Renal cortex interstitium (tissue), 11 donors: ENCODE data around the gene MAN1A1. TPM values are rescaled to one million over a fixed set of nuclear protein-coding genes. Genes with fewer than 3 reads are reported as not detected.
A peak's percentile ranks its signal among the peaks of the same experiment; 100 is the strongest.

Source experiments
- DNase-seq, 11 donors: peaks; one replicate each; pipeline ENCODE4 v3.0.0-alpha.2; 2013; ENCODE audit warnings: low read depth in 9 of 11, low spot score in 4 of 11; ENCODE audit errors: extremely low read depth in 1 of 11
- polyA plus RNA-seq, 3 donors: library from polyadenylated mRNA; unstranded; fragments of 120-200 nt; gene quantifications; one replicate each; pipeline ENCODE4 v1.2.1, GENCODE V29; 2013; ENCODE audit not compliant: insufficient read length in 3 of 3

MAN1A1 gene
- polyA plus RNA-seq, 3 donors, result 78.0 to 94.4 (median 93.6) TPM

DNA sequence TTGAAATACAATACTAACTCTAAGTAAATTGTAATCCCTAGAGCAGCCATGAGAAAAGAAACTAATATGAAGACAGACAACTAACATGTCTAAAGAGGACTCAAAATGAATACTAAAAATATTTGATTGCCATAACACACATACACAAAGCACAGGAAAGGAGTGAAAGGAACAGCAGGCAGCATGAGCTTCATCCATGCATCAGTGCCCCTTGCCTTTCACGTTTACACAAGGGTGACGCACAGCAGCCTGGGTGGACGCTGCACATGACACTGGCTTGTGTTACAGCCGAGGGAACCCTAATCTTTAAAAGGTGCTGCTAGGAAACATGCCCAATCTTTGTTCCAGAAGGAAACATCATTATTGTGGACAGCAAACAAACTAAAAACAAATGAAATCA, 123.5 kb downstream of the MAN1A1 start:
- DNase-seq, result no peak

DNA sequence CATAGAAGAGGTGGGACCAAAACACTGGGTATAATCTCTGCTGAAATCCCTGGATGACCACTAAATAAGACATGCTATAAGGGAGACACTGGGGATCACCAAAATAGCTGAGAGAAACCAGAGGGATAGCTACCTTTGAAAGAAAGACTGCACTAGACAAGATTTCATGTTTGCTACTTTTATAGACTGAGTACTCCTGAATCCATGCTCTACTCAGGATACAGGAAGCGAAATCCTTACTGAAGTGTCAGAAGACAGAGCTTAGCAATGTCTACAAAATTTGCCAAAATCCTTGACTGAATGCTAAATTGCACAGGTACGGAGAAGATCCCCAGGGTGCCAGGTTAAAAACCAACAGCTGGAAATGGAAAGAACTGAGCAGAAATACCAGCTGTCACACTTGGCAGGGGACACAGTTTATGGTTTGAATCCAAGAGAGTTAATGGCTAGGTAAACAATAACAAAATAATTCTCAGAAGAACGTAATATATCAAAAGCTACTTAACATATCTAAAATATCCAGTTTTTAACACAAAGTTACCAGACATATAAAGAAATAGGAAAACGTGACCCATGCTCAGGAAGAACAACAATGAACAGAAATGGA, 125.4 kb downstream of the MAN1A1 start:
- DNase-seq, result no peak

DNA sequence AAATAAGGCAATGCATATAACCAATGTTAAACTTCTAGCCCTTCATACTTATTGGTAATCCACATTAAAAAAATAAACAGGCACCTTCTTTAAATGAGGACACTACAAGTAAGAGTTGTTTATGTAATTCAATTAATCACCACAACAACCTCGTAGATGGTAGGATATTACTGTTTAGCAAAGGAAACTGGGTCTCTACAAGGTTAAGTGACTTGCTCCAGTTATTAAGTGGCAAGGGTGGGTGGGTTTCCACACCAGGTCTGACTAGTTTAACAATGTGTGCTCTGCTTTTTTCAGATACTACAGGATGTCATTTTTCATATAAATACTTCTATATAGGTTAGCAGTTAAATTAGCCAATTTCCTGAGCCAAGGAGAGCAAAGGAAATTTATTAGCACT, 129.1 kb downstream of the MAN1A1 start:
- DNase-seq, result no peak

DNA sequence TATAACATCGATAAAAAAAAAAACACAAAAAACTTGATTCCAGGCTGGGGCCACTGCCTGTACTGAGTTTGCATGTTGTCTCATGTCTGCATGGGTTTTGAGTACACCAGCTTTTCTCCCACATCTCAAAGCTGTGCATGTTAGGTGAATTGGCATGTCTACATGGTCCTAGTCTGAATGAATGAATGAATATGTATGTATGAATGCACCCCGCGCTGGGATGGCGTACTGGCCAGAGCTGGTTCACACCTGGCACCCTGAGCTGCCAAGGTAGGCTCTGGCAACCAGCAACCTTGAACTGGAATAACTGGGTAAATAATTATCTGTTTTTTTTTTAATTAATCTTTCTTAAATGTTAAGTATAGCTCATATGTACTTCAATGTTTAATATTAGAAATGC, 131.0 kb downstream of the MAN1A1 start:
- no peak for DNase-seq

DNA sequence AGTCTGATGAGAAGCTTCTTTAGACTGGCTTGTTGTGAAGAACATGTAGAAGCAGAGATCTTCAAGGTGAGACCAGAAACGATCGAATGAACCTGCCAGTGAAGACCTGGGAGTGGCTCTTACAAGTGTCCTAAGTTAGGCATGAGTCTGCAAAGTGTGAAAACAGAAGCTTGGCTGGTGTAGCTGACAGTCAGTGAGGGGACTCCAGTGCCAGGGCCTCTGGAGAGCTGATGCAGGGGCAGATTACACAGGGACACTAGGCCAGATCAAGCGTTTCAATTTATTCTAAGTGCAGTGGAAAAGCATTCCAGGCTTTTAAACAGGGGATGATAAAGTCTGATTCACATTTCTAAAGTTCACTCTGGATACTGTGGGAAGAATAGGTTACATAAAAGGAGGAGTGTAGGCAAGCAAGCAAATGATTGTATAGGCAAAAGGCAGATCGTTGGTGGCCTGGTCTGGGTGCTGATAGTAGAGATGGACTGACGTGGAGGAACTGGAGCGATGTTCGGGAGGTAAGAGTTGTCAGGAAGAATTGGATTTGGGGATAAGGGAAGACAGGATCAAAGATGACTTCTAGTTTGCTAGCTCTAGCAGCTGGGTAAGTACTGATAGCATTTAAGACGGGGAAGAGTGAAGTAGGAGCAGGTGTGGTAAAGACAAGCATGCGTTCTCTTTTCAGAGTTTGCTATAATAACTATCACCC, 133.5 kb downstream of the MAN1A1 start:
- no peak for DNase-seq

DNA sequence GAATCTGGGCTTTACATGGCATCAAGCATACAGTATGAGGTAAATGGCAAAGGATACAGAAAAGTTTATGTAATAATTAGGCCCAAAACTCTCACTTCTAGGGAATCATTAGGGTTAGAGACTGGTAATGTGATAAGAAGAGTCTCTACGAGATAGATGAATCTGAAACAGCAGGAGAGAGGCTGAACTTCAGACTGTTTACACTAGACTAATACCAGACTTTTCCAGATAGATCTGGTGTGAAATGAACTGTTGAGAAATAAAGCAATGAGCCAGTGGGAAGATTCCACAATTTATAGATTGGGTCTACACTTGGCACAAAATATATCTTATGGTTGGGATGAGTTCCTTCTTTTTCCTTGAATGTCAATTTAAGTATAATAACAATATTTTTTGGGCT, 134.3 kb downstream of the MAN1A1 start:
- no peak for DNase-seq

DNA sequence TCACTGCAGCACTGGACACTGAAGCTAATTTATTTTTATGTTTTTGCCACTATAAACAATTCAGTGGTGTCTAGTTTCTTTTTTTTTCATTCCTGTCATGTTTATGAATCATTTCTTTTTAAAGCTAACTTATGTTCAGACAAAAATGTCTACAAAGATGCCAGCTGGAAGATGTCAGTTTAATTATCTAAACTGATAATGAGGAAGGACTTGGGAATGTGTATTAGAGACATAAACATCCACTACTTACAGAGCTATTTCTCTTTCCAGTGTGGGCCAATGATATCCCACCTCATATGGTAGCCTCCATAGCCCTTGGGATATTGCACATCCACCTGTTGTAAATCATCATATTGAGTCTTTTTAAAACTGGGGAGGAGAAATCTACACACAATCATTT, 139.0 kb downstream of the MAN1A1 start:
- peak in 8 of 11 donors; percentile 13 to 69 (median 25) for DNase-seq

DNA sequence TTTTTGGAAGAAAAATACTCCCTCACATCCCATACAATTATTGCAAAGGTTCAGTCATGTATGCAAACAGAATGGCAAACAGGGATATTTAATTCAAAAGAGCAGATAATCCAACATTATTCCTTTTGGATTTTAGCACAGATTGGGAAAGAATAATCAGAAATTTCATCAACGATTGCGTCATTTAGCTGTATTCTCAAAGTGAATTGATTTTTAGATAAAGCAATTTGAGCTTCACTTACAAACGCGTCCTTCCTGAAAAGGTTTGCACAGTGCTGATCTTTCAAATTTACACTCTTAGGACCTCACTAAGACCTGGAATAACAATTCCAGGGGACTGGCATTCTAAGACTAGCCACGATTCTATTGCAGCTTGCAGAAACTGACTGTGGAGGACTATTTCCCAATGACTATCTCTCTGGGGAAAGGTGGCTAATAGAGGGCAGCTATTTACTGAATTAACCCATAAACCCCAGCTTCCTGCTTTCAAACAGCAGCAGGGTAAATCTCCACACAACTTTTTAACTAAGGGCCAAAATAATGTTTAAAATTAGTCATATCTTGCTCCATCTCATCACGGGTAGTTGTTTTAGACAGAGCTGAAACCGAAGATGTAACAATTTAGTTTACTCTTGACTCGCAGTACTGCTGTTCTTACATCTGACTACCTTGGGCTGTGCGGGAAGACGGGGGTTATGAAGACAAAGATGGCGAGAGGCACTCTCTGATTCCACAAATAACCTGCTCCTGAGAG, 139.9 kb downstream of the MAN1A1 start:
- no peak for DNase-seq

DNA sequence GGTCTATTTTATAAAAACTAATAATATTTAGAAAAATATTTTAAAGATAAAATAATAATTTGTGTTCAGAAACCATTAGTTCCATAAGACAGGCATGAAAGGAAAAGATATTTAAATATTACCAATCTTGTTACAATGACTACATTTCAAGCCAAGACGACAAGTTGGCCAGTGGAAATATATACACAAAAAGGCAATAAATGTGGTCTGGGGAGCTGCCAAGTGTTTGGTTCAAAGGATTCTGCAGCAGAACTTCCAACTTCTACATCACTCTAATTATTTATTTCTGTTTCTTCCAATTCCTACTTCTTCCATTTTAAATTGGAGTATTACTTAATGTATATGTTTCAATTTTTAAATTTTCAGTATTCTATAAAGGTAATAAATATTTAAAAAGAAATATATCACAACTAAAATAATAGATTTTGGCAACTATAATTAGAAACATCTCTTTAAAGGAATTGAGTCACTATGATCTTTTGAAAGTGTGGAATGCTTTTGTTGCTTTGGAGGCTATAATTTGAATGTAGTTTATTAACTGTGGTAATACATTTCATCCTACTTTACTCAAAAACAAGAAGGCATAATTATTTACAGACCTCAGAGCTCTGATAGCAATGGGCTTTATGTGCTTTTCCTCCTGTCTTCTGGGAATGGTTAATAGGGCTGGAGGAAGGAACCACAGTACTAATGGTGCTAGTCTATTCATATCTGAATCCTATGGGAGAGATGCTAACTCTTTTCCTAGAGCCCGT, 141.4 kb downstream of the MAN1A1 start:
- DNase-seq, result peak in 3 of 11 donors; percentile 12 to 21 (median 20)

DNA sequence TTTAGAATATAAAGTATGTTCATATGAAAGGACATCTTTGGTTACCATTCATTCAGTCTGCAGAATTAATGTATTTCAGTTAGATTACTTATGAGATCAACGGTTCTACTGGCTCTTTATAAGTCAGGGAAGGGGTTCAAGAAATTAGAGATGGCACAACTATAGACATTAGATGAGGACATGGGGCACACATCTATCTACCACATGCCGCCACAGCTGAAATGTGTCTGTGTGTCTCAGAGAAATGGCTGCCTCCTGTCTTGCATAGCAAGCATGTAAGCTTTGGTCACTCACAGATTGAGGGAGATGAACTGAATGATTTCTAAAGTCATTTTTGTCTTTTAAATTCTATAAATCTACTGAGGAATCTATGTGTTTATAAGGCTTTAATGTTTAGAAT, 142.2 kb downstream of the MAN1A1 start:
- DNase-seq, result no peak

DNA sequence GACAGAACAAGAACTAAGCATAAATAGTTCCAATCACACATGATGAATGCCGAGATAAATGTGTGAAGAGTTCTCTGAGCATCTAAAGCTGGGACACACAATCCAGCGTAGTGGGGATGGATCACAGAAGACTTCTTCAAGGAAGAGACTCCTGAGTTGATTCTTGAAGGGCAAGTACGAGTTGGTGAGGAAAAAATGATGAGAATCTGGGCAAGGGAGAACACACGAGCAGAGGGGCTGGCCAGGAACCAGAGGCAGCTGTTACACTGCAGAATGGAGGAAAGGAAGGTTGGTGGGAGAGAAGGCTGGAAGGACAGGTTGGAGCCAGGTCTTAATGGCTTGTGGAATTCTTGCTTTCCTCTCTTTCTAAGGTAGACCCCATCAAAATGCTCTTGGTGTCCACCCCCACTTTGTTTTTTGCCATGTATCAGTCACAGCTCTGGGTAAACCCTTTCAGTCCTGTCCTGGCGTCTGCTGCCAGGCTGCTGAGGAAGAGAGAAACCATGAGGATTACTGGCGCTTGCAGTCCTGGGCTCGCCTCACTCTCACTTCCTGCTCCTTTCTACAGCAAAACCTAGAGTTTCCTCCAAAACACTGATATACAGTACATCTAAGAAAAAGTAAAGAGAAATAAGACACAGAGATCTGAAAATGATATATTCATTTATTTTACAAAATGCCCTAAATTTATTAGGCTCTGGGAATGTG, 143.5 kb downstream of the MAN1A1 start:
- no peak for DNase-seq

DNA sequence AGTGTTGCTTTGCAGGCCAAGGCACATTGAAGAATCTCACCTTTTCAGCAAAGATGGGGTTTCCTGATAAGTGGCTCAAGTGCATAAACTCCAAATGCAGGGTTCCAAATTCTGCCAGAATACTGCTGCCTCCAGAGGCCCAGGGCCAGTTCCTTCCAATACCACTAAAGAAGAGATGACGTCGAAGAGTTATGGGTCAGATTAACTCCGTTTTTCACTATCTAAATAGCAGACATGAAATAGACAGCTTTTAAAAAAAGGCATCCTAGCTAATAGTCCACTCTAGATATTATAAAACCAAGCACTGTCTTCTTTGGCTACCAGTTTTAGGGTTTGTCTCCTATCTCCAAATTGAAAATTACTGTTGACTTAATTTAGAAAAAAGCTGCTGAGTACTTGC, 144.8 kb downstream of the MAN1A1 start:
- no peak for DNase-seq

DNA sequence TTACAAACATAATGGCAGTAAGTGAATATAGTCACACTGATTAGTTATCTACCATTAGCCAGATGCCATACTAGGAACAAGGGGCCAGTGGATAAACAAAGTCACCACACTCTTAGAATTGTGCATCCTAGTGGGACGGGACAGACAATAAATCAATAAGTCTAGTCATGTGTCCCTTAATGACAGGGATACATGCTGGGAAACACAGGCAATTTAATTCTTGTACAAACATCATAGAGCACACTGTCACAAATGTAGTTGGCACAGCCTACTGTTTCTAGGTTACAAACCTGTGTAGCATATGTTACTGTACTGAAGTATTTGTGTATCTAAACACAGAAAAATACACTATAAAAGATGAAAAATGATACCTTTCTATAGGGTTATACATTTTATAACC, 148.1 kb downstream of the MAN1A1 start:
- no peak for DNase-seq

DNA sequence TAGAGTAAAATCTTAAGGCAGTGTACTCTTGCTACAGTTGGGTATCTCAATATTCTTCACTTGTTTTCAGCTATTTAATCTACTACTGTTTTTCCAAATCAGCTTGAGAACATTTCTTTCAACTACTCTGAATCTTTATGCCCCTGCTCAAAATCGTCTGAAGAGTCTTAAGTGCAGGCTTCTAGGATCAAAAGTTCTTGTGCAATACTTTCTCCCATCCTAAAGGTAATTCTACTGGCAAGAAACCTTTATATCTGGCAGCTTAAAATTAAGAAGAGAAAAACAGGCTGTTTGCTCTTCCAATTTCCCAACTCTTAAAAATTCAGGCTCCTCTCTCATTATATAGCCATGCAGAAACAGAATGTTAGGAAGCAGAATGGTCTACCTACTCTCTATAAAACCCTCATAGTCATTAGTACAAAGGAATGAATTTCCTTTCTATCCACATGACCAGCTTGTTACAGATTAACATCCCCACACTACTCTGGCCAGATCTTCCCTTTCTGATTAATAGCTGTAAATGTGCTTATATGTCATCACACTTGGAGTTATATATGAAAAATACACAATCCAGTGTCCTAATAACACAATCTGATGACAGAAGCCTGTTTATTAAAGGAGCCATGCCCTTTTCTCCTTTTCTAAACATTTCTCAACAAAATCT, 148.9 kb downstream of the MAN1A1 start:
- no peak for DNase-seq

DNA sequence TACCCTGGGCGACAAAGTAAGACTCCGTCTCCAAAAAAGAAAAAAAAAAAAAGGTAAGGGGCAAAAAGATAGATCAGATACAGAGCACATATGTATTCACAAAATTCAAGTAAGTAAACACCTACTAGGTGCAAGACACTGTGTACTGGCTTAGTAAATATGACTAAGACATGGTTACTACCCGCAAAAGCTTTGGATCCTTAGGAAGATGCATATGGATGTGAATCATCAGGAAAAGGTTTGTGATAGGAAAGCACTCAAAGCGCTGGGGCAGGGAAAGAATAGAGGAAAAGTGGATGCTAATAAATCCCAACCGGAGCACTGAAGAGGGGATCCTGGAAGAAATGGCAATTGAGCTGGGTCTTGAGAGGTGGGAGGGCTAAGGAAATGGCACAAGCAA, 152.3 kb downstream of the MAN1A1 start:
- no peak for DNase-seq

DNA sequence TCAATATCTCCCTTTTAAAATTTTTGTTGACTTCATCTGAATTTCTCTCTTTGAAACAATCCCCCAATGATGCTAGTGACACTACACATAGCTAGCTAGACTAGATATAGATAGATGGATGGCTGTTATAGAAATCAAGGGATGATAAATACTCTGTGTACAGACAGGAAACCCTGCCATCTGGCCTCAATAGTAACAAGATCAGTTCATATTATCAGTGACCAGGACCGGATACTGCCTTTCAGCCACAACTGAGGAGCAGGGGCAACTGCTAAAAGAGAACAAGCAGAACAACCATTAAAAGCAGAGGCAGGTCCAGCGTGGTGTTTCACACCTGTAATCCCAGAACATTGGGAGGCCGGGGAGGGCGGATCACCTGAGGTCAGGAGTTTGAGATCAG, 152.8 kb downstream of the MAN1A1 start:
- no peak for DNase-seq

DNA sequence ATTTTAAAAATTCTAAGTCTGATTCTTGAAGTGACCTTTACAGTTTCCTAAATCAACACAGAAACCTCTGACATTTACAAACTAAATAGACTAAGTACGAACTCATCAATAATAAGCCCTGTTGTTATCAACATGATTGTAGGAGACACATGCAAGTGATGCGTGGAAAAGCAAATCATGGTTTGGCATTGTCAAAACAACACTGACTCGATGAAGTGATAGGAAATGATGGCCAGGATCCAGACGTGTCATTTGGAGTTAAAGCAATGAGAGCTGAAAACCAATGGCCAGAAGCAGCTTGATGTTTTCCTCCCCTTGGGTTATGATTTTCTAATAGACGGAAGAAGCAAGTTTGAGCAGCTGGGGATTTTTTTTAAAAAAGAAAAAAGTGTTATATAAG, 153.7 kb downstream of the MAN1A1 start:
- DNase-seq, result no peak

DNA sequence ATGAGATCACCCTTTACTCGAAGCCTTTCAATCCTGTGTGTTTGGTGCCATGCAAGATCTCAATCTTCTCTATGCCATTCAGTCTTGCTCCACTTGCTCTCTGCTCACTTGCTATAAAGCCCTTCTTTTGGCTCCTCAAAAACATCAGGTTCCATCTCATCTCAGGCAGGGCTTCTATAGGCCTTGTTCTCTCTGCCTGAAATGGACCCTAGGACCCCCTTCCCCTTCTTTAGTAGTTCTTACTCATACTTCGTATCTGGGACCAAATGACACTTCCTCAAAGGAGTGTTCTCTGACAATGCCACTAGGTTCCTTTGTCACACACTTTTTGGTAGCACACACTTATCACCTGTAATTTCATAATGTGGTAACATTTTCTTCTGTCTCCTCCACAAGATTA, 154.4 kb downstream of the MAN1A1 start:
- no peak for DNase-seq

DNA sequence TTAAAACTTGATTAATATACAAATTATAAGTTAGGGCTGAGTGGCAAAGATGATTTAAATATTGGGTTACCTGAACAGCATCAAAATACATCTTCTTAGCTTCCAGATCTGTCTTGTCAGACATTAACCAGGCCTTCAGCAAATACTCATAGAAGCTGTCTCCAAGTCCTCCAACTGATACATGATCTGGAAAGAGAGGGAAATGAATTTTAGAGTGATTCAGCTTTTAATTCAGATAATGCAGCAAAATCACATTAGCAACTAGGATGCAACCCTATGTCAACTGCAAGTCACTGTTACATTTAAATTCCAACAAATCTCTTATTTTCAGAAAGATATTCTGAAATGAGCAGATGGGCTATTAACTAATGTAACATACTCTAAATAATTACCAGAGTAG, 155.9 kb downstream of the MAN1A1 start:
- no peak for DNase-seq
